Colonic mucosa (tissue), 4 donors: ENCODE data around the gene MANEAL. TPM values are rescaled to one million over a fixed set of nuclear protein-coding genes. Genes with fewer than 3 reads are reported as not detected.

Experiments used
- DNase-seq: peaks from one replicate; pipeline ENCODE4 v3.0.0-alpha.2; 2020
- H3K27ac ChIP-seq: fragments of 200-600 bp; one replicate; pipeline ENCODE4 v1.8.0; 2021
- H3K27me3 ChIP-seq: fragments of 200-600 bp; one replicate; pipeline ENCODE4 v1.8.0; 2021
- H3K36me3 ChIP-seq: fragments of 200-600 bp; one replicate; pipeline ENCODE4 v1.8.0; 2021
- H3K4me1 ChIP-seq: fragments of 200-600 bp; one replicate; pipeline ENCODE4 v1.8.0; 2021; ENCODE audit warnings: mild to moderate bottlenecking
- H3K4me3 ChIP-seq: fragments of 200-600 bp; one replicate; pipeline ENCODE4 v1.8.0; 2021
- H3K9ac ChIP-seq, 2 donors: one replicate each; pipeline ENCODE4 v1.7.0; 2013; ENCODE audit warnings: control low read depth in 2 of 2, low read depth in 2 of 2, low read length in 2 of 2
- H3K9me3 ChIP-seq: fragments of 200-600 bp; one replicate; pipeline ENCODE4 v1.8.0; 2021
- intact Hi-C: fragments of 100-400 bp; cut with DNase I; formaldehyde crosslinking; loops from one replicate; pipeline ENCODE4 v1.14.1; 2022
- total RNA-seq, 2 donors: library from RNA; stranded (reverse); fragmentation: NEBNext Ultra II Directional in 1 of 2; extraction: Animal tissue kit (Norgen Biotek cat#: 25700) in 1 of 2; gene quantifications; one replicate each; pipeline ENCODE4 v1.2.1, GENCODE V29; 2021
- TF ChIP-seq, protein P1 (sequence below): fragments of 200-600 bp; IDR thresholded peaks from one replicate; pipeline ENCODE4 v1.8.0; 2022; ENCODE audit warnings: antibody characterized with exemption, mild to moderate bottlenecking
- donor health status: healthy.
- donor health status: DM: no; HTN: no; CAD: no.
- donor health status: DM: no; HTN: no; CAD: no.

The MANEAL gene
- total RNA-seq, 2 donors from 2014 or later: 6.6 to 18.2 TPM

DNA sequence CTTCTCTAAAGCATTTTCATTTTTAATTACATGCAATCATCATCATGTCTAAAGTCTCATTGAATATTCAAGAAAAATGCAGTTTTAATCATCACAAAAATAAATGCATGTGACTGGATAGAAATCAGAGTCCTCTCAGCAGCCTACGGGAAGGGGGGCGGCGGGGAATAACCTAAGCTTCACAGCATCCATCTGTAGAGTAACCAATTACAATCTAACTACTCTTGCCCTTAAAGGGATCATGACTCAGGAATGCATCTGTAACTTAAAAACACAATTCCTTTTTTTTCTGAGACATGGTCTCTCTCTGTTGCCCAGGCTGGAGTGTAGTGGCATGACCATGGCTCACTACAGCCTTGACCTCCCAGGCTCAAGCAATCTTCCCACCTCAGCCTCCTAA, 43.1 kb downstream of the MANEAL start:
- no peaks in the 10 kb centered on the region for H3K9me3 ChIP-seq
- peaks cover 12% of the 10 kb centered on the region for H3K36me3 ChIP-seq

DNA sequence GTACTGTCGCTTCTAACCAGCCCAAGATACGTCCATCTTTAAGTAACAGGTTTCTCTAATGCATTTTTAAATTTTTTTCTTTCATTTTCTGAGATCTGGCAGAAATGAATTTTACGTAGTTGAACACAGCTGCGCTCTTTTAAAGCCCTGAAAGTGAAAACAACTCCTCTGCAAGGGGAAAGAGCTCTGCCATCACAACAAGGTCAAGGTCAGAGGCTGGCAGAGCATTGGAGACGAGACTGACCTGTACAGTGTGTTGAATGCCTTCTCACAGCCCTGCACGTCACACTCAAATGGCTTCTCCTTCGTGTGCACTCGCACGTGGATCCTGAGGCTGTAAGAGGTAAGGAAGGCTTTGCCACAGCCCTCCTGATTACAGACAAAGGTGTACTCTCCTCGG, 46.0 kb downstream of the MANEAL start:
- Histone ChIP-seq H3K36me3 (peaks cover 9% of the 10 kb centered on the region), H3K9ac (no peak overlapping the region), H3K27ac (no peak overlapping the region), H3K27me3 (no peaks in the 10 kb centered on the region), H3K4me1 (no peaks in the 10 kb centered on the region), H3K9me3 (no peaks in the 10 kb centered on the region), H3K4me3 (no peak overlapping the region)
- intact Hi-C loops: no loop called here
- DNase-seq: no peak
- TF ChIP-seq, protein P1, sequence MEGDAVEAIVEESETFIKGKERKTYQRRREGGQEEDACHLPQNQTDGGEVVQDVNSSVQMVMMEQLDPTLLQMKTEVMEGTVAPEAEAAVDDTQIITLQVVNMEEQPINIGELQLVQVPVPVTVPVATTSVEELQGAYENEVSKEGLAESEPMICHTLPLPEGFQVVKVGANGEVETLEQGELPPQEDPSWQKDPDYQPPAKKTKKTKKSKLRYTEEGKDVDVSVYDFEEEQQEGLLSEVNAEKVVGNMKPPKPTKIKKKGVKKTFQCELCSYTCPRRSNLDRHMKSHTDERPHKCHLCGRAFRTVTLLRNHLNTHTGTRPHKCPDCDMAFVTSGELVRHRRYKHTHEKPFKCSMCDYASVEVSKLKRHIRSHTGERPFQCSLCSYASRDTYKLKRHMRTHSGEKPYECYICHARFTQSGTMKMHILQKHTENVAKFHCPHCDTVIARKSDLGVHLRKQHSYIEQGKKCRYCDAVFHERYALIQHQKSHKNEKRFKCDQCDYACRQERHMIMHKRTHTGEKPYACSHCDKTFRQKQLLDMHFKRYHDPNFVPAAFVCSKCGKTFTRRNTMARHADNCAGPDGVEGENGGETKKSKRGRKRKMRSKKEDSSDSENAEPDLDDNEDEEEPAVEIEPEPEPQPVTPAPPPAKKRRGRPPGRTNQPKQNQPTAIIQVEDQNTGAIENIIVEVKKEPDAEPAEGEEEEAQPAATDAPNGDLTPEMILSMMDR: no peak

More for the DNA sequence above, 43.1 kb downstream of the MANEAL start:
- H3K4me1 ChIP-seq: no peaks in the 10 kb centered on the region
- no peak for DNase-seq
- intact Hi-C loops: no loop called here
- TF ChIP-seq, protein P1: no peak
- H3K27me3 ChIP-seq: no peaks in the 10 kb centered on the region
- H3K4me3 ChIP-seq: no peak overlapping the region
- H3K9ac ChIP-seq: no peak overlapping the region
- H3K27ac ChIP-seq: no peak overlapping the region

DNA sequence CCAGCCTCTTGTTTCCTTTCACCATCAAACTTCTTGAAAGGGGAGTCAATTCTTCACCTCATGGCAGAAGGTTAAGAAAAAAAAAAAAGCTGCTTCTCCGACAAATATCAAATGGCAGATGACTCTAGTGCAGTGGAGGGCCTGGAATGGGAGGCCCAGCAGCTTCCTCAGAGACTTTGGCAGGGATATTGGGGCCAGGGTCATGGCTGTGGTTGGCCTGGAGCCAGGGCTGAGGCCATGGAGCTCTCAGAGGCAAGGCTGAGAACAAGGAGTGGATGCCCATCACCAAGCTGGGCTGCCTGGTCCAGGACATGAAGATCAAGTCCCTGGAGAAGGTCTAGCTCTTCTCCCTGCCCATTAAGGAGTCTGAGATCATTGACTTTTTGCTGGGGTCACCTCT, 47.1 kb downstream of the MANEAL start:
- H3K9ac ChIP-seq: no peak overlapping the region
- H3K4me3 ChIP-seq: no peak overlapping the region
- no peaks in the 10 kb centered on the region for H3K4me1 ChIP-seq
- no peaks in the 10 kb centered on the region for H3K27me3 ChIP-seq
- TF ChIP-seq, protein P1: no peak
- no peak for DNase-seq
- intact Hi-C loops: no loop called here
- no peaks in the 10 kb centered on the region for H3K9me3 ChIP-seq
- no peaks in the 10 kb centered on the region for H3K36me3 ChIP-seq
- H3K27ac ChIP-seq: no peak overlapping the region

DNA sequence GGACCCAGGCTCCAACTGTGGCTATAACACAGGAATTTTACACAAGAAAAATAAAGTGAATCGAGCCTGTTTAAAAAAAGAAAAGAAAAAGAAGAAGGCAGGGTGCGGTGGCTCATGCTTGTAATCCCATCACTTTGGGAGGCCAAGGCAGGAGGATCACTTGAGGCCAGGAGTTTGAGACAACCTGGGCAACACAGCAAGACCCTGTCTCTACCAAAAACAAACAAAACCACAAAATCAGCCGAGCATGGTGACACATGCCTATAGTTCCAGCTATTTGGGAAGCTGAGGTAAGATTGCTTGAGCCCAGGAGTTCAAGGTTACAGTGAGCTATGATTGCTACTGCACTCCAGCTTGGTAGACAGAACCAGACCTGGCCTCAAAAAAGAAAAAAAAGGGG, 48.0 kb downstream of the MANEAL start:
- Histone ChIP-seq H3K9ac (no peak overlapping the region), H3K4me1 (no peaks in the 10 kb centered on the region), H3K36me3 (no peaks in the 10 kb centered on the region), H3K27me3 (no peaks in the 10 kb centered on the region), H3K4me3 (no peak overlapping the region), H3K27ac (no peak overlapping the region), H3K9me3 (no peaks in the 10 kb centered on the region)
- TF ChIP-seq, protein P1: no peak
- no peak for DNase-seq
- intact Hi-C loops: no loop called here

DNA sequence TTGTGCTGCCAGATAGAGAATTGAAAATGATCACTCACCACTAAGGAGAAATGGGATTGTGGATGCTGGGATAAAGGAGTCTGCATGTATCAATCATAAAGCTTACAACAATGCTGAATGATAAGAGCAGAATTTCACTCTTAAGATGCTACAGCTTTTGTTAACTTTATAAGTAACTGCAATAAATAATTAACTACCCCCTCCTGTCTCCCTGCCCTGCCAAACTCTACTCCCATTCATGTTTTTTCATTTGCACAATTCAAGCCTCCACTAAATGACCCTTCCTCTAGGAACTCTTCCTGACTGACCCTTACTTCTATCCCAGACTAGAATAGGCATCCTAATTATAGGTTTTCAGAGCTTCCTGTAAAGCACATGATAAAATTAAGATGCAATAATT, 50.9 kb downstream of the MANEAL start:
- DNase-seq: no peak
- intact Hi-C loops: no loop called here
- no peak overlapping the region for H3K4me3 ChIP-seq
- H3K9ac ChIP-seq: no peak overlapping the region
- H3K9me3 ChIP-seq: no peaks in the 10 kb centered on the region
- TF ChIP-seq, protein P1: no peak
- peaks cover 5% of the 10 kb centered on the region for H3K4me1 ChIP-seq
- H3K36me3 ChIP-seq: no peaks in the 10 kb centered on the region
- no peak overlapping the region for H3K27ac ChIP-seq
- no peaks in the 10 kb centered on the region for H3K27me3 ChIP-seq
